HG02870 (cell line): ENCODE measurements around the gene VSIG10L.

Experiments
- ATAC-seq: cut with Tn5 transposase; IDR thresholded peaks from one replicate; pipeline ENCODE4 v1.9.1; 2021; ENCODE audit warnings: mild to moderate bottlenecking, moderate library complexity; ENCODE audit not compliant: unreplicated experiment

Gene VSIG10L

DNA sequence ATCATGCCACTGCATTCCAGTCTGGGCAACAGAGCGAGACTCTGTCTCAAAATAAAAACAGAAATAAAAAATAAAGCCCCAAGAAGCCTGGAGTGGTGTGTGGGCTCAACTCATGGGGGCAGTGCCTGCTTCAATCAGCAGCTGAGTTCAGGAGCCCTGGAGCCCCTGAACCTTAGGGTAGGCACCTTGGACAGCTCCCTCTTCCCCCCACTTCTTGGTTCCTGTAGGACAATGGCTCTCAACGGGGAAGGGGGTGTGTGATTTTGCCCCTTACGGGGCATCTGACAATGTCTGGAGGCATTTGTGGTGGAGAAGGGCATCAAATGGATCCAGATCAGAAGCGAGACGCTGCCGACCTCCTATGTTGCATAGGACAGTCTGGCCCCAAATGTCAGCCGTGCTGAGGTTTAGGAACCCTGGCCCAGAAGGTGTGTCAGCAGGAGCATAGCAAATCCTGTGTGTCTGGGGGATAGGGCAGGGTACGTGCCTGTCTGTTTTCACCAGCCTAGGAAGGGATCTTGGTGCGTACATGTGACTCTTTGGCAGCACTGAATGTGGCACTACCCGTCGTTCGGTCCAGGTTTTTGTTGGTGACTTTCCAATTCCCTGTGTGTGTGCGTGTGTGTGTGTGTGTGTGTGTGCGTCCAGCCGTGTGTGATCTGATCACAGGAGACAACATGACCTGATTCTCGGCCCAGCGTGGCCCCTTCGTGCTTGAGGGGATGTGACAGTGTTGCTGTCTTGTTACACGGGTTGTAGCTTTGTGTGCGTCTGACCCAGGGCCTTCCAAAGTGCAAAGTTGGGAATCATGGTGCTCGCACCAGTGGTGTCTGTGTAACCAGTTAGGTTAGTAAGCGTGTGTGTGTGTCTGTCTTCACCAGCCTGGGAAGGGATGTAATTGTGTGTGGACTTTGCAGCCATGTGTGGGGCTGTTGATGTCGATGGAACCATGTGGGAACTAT, 23.0 kb downstream of the VSIG10L start:
- ATAC-seq: no peak

DNA sequence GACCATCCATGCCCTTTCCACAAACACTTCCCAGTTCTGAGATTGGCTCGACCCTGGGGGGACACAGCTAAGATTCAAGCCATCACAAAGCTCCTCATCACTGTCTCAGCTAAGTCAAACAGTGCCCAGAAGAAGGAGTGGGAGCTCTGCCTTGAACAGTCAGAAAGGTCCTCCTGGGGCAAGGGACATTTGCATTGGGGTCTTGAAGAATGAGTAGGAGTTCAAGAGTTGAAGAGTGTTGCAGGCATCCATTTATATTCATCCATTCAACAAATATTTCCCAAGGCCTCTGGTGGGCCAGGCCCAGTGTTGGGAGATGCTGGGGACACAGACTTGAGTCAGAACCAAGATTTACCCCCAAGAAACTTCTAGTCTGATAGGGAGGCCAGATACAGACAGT, 24.0 kb downstream of the VSIG10L start:
- no peak for ATAC-seq

DNA sequence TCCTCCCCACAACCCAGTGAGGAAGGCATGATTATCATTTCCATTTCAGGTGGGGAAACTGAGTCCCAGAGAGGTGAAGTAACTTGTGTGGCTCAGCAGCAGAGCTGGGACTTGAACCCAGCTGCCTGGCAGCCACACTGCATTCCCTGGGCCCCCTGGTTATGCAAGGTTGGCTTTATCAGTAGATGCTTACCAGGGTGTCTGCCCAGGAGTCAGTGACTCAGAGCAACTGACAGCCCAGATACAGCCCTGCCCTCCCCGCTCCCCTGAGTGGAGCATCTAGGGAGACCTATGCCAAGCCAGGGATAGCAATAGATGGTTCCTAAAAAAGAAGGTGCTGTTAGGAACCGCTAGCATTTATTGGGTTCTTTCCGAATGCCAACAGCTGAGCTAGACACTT, 24.6 kb downstream of the VSIG10L start:
- ATAC-seq: no peak

DNA sequence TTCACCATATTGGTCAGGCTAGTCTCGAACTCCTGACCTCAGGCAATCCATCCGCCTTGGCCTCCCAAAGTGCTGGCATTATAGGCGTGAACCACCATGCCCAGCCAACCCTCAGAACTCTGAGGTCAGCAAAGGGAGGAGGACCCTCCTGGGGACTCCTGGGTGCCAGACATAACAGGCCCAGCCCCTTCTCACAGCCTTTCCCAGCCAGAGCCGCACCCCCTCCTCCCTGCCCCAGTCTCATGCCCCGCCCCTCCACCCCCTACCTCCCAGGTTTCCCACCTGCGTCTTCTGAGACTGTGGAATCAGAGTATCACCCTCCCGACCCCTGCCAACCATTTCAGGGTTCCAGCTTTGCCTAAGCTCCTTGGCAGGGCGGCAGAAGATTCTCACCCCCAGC, 25.3 kb downstream of the VSIG10L start:
- no peak for ATAC-seq

DNA sequence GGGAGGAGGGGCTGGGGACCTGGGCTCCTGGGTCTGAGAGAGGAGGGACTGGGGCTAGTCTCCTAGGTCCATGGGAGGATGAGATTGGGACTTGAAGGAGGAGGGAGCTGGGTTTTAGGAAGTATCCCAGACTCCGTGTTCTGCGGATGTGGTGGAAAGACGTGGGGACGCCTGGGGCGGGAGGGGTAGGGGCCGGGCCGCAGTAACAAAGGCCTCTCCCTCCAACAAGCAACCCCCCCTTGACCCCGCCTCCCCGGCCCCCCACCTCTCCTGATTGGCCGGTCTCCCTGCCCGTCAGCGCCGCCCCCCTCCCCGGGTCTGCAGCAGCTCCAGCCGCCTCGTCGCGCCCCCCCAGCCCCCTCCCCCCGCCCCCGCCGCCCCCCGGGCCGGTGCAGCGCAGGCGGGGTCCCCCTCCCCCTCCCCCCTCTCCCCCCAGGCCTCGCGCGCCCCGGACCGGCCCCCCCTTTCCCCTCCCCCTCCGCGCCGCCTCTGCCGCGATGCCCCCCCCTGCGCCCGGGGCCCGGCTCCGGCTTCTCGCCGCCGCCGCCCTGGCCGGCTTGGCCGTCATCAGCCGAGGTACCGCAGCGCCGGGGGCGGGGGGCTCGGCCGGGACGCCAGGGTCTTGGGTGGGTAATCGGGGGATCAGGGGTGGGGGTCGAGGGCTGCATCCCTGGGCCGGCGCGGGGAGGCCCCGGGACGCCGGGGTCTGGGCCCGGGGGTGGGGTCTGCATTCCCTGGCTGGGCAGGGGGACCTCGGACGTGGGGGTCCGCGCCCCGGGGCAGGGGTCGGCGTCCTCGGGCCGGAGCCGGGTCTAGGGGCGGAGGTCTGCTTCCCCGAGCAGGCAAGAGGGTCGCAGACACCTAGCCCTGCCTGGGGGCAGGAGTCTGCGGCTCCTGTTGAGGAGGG, 30.3 kb downstream of the VSIG10L start, which contains the start of gene IGLON5:
Gene IGLON5 (plus strand): TSS at position 294 of the 907 bp plus-strand sequence. CDS start 204 bp downstream, at position 498.
- no peak for ATAC-seq

DNA sequence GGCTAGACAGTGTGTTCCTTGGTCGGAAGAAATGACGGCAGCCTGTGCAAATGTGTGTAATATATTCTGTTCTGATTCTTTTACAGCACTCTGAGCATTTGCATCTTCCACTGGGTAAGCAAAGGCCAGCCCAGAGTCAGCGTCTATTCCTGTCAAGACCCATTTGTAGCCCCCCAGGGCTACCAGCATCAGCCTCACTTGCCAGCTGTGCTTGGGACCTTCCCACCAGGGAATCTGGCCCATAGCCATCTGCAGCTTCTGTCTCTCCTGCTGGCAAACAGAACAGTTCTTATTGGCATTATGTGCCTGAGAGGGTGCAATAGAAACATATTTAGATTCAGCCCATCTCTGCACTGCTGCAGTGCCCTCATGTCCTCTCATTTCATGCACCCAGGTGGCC, 36.5 kb downstream of the VSIG10L start:
- no peak for ATAC-seq

DNA sequence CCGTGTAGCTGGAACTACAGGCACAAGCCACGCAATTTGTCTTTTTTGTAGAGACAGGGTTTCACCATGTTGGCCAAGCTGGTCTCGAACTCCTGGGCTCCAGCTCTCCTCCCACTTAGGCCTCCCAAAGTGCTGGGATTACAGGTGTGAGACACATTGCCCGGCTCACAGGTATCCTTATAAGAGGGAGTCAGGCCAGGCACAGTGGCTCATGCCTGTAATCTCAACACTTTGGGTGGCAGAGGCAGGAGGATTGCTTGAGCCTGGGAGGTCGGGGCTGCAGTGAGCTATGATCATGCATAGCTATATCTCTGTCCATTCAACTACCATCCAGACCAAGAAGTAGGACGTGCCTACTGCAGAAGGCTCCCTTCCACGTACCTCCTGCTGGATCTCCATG, 40.7 kb downstream of the VSIG10L start:
- ATAC-seq: no peak

DNA sequence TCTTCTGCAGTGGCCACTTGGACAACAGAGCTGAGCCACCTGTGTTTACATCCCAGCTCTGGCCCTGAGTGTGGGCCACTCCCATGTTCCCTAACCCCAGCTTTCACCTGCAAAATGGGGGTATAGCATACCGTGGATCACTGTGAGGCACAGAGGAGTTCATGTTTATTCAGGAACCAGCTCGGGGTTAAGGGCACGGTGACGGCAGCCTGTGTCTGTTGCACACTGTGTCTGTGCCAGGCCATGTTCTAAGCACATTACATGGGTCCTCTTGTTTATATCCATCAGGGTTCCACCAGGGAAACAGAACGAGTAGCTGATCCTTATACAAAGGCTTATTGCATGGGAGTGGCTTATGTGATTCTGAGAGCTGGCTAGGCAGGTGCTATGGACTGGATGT, 44.5 kb downstream of the VSIG10L start:
- ATAC-seq: no peak

DNA sequence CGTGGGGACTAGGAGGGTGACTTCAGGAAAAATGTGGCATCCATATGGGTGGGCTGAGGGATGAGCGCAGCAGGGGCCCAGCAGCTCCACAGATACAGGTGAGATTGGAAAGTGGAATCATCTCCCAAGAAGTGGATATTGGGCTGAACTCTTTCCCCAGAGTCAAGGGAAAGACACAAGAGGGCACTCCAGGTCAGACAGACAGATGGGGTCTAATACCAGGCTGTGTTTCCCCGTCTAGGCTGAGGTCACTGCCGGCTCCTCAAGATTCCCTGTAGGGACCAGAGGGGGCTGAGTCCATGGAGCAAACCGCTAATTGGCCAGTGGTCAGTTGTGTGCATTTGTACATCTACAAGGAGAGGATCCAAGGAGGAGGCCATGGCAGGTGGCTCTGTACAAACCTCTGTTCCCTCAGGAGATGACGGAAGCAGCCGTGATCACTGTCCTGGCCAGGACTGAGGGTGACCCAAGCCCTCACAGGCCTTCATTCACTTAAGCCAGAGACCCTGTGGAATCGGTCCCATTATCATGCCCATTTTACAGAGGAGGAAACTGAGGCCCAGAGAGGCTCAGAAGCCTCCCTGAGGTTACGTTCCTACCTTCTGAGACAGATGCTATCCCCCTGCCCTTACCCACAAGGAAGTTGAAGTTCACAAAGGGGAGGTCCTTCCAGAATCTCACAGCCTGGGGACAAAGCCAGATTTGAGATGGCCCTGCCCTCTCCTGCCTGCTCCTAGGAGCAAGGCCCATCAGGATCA, 45.4 kb downstream of the VSIG10L start:
- no peak for ATAC-seq

DNA sequence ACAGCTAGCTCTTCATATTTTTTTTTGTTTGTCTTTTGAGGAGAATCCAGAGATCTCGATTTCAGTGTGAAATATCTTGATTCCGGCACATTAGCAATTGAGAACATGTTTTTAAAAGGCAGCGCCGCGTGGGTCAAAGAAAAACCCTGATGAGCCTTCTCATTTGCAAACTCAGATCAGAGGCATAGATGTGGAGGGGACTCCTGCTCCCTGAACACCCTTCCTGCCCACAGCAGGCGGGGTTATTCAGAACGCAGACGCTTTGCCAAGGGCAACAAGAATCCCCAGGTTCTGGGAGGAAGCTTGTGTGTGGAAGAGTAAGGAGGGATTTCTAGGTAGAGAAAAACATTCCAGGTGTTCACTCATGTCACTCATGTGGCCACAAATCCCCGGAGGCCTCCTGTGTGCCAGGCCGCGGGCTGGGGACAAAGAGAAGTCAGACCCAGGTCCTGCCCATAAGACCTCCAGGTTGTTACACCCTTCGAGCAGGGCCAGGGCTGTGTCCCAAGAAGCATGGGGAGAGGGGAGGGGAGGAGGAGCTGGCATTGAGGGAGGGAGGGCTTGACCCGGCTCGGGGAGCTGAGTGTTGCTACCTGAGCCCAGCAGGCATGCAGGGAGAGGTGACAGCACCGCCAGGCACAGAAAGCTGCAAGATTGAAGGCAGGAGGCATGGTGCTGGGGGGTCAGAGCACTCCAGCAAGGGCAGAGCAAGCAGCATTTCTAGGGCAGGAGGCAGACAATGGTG, 46.4 kb downstream of the VSIG10L start:
- ATAC-seq: no peak

DNA sequence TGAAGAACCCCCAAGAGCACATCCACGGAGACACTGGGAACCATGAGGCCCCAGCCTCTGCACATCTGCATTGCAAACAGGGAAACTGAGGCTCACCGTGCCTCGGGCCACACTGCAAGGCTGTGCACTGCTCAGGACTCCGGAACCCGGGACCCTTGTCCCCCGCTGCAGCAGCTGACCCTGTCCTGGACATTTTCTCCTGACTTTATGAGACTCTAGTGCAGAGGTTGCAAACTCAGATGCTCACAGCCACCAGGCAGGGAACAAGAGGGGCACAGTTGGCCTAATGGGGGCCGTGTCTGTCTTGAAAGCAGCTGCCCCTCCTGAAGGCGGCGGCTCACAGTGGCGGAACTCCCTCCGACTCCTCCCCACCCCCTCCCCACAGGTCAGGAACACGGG, 47.0 kb downstream of the VSIG10L start:
- no peak for ATAC-seq

DNA sequence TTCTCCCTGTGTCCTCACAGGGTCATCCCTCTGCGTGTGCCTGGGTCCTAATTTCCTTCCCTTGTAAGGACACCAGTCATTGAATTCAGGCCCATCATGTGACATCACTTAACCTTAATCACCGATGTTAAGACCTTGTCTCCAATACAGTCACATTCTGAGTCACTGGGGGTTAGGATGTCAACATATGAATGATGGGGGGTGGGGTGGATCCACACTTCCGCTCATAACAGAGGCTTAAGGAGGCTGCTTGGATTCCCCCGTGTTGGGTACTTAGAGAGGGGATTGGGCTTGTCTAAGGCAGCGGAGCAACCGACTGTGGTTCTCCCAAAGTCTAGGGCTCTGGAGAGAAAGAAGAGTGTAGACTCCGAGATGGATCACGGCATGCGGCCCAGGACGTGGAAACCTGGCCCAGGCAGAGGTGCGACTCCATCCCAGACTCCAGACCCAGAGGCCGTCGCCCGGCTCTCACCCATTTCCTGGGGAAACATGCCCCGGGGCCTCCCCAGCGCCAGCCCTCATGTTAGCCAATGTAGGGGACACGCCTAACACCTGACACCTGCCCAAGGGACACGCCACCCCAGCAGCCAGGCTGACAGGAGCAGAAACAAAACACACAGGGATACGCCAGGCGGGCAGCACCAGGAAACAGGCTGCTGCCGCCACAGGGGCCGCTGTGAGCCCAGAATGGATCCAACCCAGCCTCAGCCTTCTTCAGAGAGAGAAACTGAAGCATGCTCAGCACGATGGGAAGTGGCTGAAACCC, 47.5 kb downstream of the VSIG10L start:
- no peak for ATAC-seq

DNA sequence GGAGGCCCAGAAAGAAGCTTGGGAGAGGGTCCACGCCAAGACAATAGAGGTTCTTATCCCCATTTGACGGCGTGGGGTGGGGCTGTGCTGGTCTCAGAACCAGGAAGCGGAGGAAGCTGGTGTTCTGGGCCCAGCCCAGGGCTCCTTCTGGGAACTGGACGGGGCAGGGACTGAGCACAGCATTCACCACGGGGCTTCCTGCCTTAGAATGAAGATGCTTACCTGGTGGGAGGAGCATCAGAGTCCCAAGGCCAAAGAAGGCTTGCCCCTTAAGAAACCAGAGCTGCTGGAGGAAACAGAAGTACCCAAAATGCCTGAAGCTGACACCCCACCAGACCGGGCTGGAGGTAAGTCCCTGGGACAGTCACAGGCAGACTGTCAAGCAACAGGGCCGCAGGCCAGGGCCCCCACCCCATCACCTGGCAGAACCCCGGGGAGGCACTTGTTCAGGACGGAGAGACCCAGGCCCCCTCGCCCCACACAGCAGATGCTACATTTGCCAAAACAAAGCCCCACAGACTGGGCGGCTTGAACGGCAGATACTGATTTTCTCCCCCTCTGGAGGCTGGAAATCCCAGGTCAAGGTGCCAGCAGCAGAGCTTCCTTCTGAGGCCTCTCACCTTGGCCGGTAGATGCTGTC, 48.2 kb downstream of the VSIG10L start:
- ATAC-seq: no peak

DNA sequence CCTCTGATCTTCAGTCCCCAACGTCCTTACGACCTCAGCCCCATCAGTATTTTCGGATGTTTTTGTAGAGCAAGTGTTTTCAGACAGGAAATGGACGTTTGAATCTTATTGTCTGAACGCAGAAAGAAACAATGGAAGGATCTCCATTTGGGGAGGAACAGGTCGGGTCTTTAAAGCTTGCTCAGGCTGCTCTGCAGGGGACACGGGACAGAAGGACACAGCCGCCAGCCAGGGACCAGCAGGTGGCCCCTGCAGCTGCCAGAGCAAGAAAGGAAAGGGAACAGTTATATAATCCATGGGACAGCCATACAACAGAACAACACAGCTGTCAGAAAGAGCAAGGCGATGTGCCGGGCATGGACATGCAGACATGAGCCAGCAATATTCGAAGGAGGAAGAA, 49.0 kb downstream of the VSIG10L start:
- no peak for ATAC-seq

DNA sequence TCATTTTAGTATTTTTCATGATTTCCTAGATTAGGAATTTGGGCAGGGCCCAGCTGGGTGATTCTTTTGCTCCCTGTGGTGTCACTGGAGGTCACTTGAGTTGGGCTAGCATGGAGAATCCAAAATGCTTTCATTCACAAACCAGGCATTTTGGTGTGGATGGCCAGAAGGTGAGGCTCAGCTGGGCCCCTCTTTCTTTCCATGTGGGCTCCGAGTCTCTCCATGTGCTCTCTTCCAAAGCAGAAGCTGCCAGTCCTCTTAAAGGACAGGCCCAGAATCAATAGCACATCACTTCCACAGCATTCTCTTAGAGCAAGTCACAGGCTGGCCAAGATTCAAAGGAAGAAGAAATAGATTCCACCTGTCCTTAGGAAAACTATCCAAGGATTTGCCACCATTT, 52.3 kb downstream of the VSIG10L start:
- ATAC-seq: no peak

DNA sequence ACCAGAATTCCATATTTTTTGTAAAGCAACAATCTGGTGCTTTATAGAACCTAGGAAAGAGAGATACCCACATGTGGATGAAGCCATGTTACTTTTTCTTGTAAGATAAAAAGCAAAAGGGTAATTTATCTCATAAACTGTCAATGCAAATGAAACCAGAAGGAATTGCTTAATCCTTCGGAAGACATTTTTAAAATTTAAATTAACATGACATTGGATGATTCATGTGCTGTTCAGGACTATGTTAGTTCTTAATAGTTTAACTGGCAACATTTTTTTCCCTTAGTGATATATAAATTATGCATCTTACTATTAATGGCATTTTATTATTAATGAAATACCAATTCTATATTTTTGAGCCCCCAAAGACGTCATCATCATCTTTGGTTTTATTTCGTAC, 56.3 kb downstream of the VSIG10L start:
- ATAC-seq: no peak

DNA sequence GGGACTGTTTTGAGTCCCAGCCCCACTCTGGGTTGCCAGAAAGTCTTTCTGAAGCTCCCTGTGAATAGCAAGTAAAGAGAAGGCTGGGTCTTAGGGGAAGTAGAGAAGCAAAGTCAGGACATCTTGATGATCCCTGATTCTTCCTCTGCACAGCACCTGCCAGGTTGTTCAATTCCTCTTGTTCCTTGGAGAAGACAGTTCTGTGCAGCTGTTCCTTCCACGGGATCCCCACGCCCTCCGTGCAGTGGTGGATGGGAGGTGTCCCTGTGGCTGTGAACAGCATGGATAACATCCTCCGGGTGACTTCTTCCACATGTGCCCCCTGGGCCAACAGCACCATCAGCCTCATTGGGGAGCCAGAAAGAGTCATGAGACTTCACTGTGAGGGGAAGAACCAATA, 59.6 kb downstream of the VSIG10L start:
- ATAC-seq: no peak
